Measurements from ENCODE around the gene RFTN1. TPM values are rescaled to one million over a fixed set of nuclear protein-coding genes. Genes with fewer than 3 reads are reported as not detected.

The RFTN1 gene
- total and polyA plus RNA-seq, 10 of the 15 experiments (the other 5 are each of a cell fraction or from before 2014, with no cell fraction given) = 20.6 to 213 (median 147) TPM

DNA sequence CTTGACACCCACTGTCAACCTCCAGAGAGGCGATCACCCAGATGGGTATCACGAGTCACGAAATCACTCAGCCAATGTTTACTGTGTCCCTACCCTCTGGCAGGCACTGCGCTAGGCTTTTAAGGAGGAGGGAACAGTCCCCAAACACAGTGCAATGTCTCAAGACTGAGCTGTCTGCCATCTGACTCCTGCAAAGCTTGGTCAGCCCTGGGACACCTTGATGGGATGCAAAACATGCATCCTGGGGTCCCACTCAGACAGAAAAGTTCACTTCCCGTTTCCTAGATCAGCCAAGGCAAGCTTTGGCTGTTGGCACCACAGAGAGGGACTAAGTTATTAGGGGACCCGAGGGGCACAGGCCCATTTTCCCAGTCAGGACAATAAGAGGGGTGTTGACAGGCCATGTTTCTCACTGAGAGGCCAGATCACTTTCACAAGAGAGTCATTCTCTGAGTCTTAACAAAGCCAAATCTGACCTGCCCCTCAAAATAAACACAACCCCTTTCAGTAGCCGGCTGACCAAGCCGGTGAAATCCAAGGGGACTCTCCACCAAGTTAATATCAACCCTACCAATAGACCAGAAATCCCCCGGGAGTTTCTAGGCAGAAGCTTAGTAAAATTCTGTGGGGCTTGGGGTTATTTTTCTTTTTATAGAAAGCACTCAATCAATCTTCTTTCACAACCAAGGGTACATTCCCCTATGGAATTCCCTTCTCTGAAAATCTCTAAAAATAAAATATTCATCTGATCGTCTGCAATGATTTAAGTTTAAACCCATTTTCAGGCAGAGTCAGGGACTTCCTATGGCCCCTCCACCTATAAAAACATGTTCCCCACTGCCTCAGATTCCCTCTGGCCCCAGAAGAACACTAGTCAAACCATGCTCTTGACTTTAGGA lies 3.5 kb downstream of the RFTN1 start (continued):
- TF ChIP-seq, protein P1, sequence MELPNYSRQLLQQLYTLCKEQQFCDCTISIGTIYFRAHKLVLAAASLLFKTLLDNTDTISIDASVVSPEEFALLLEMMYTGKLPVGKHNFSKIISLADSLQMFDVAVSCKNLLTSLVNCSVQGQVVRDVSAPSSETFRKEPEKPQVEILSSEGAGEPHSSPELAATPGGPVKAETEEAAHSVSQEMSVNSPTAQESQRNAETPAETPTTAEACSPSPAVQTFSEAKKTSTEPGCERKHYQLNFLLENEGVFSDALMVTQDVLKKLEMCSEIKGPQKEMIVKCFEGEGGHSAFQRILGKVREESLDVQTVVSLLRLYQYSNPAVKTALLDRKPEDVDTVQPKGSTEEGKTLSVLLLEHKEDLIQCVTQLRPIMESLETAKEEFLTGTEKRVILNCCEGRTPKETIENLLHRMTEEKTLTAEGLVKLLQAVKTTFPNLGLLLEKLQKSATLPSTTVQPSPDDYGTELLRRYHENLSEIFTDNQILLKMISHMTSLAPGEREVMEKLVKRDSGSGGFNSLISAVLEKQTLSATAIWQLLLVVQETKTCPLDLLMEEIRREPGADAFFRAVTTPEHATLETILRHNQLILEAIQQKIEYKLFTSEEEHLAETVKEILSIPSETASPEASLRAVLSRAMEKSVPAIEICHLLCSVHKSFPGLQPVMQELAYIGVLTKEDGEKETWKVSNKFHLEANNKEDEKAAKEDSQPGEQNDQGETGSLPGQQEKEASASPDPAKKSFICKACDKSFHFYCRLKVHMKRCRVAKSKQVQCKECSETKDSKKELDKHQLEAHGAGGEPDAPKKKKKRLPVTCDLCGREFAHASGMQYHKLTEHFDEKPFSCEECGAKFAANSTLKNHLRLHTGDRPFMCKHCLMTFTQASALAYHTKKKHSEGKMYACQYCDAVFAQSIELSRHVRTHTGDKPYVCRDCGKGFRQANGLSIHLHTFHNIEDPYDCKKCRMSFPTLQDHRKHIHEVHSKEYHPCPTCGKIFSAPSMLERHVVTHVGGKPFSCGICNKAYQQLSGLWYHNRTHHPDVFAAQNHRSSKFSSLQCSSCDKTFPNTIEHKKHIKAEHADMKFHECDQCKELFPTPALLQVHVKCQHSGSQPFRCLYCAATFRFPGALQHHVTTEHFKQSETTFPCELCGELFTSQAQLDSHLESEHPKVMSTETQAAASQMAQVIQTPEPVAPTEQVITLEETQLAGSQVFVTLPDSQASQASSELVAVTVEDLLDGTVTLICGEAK (IDR thresholded peaks at IDR 0.05; ENCODE audit: borderline replicate concordance) = no peak
- no peak for TF ChIP-seq SREBF2 (IDR thresholded peaks at IDR 0.05; ENCODE audit: low read length)
- TF ChIP-seq RAD21 (IDR thresholded peaks at IDR 0.05; ENCODE audit: insufficient read depth, low read depth, low read length) = no peak
- 0 out of 2 replicates have a peak, but pooled peaks have one; percentile 8 for TF ChIP-seq MYB (IDR thresholded peaks at IDR 0.05; ENCODE audit: borderline replicate concordance, low read depth, low read length)
- no peak for TF ChIP-seq E4F1 (IDR thresholded peaks at IDR 0.05; ENCODE audit: borderline replicate concordance, partially characterized antibody)
- TF ChIP-seq EED (IDR thresholded peaks at IDR 0.05; ENCODE audit: low read depth) = no peak; the same call in none of the 2 replicates
- TF ChIP-seq NBN (IDR thresholded peaks at IDR 0.05) = no peak; the same call in none of the 2 replicates
- TF ChIP-seq CBX3 (IDR thresholded peaks at IDR 0.05; ENCODE audit: borderline replicate concordance, low read depth) = no peak
- TF ChIP-seq, protein P2, sequence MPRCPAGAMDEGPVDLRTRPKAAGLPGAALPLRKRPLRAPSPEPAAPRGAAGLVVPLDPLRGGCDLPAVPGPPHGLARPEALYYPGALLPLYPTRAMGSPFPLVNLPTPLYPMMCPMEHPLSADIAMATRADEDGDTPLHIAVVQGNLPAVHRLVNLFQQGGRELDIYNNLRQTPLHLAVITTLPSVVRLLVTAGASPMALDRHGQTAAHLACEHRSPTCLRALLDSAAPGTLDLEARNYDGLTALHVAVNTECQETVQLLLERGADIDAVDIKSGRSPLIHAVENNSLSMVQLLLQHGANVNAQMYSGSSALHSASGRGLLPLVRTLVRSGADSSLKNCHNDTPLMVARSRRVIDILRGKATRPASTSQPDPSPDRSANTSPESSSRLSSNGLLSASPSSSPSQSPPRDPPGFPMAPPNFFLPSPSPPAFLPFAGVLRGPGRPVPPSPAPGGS (IDR thresholded peaks at IDR 0.05; ENCODE audit: borderline replicate concordance, insufficient read depth, low read depth, low read length, poor library complexity, severe bottlenecking) = peak; percentile 92
- TF ChIP-seq EGR1 (IDR thresholded peaks at IDR 0.05; ENCODE audit: borderline replicate concordance in 1 of 2, low read depth in 2 of 2, low read length in 2 of 2) = no peak
- no peak for TF ChIP-seq ZBED1 (IDR thresholded peaks at IDR 0.05; ENCODE audit: borderline replicate concordance)
- TF ChIP-seq IKZF1 (conservative IDR thresholded peaks at IDR 0.05) = peak; percentile 93
- TF ChIP-seq ZBTB4 (CRISPR knock-in tag; IDR thresholded peaks at IDR 0.05) = no peak
- TF ChIP-seq BMI1 (IDR thresholded peaks at IDR 0.05; ENCODE audit: borderline replicate concordance) = peak; percentile 22; the same call in 1 of the 2 replicates
- peak; percentile 53; the same call in 1 of the 2 replicates for TF ChIP-seq YY1 (IDR thresholded peaks at IDR 0.05; ENCODE audit: low read depth, low read length)
- TF ChIP-seq POLR2A (IDR thresholded peaks at IDR 0.05; ENCODE audit: low read depth, low read length) = peak; percentile 64
- TF ChIP-seq RCOR1 (conservative IDR thresholded peaks at IDR 0.05; ENCODE audit: low read depth, low read length) = 0 out of 2 replicates have a peak, but pooled peaks have one; percentile 42
- no peak for TF ChIP-seq NR2C2 (IDR thresholded peaks at IDR 0.05; ENCODE audit: borderline replicate concordance, control insufficient read depth, insufficient read length, low read depth)
